ENCODE data around the gene SP100. TPM values are rescaled to one million over a fixed set of nuclear protein-coding genes. Genes with fewer than 3 reads are reported as not detected.

The SP100 gene
- total RNA-seq, result 78.8 and 88.2 TPM in 2 replicates

GRCh38 chr2:230416061-230416721, at the start of gene SP100:
TSS of gene SP100 (plus strand) at chr2:230416201. CDS start at chr2:230416297, 96 bp downstream.

Other genes with a start within 250 kb of the SP100 start
- 7.7 and 15.4 TPM in 2 replicates for gene SP110, start 196.2 kb upstream of the SP100 start, total RNA-seq
- gene SP140, start 190.5 kb upstream of the SP100 start, total RNA-seq, result not detected in 2 replicates
- 5.8 and 7.1 TPM in 2 replicates for gene SP140L, start 89.0 kb upstream of the SP100 start, total RNA-seq

Measured in cardiac ventricle fibroblast (primary cell).